ENCODE results near the gene KRT37.

- TF ChIP-seq U2AF1 (optimal IDR thresholded peaks at IDR 0.05; ENCODE audit: low read depth, low read length) = no peak
- no peak for TF ChIP-seq AKAP8 (CRISPR knock-in tag; IDR thresholded peaks at IDR 0.05)
- TF ChIP-seq ZBTB21 (CRISPR knock-in tag; IDR thresholded peaks at IDR 0.05) = no peak
- no peak for TF ChIP-seq TFAP4 (IDR thresholded peaks at IDR 0.05; ENCODE audit: borderline replicate concordance, low read depth)
- TF ChIP-seq AFF4 (CRISPR knock-in tag; IDR thresholded peaks at IDR 0.05) = no peak
- no peak for TF ChIP-seq REST (IDR thresholded peaks at IDR 0.05; ENCODE audit: borderline replicate concordance in 1 of 2, low read depth in 1 of 2, low read length in 2 of 2)
- TF ChIP-seq ISL2 (CRISPR knock-in tag; IDR thresholded peaks at IDR 0.05) = no peak
Observed at GRCh38 chr17:41383690-41384089, 40.7 kb downstream of the KRT37 start.

Data from HepG2 (cell line).